Left lung (tissue), 10 donors: Measurements from ENCODE around the gene CLIP4. TPM values are rescaled to one million over a fixed set of nuclear protein-coding genes. Genes with fewer than 3 reads are reported as not detected.

ENCODE experiments used
- ATAC-seq: fragments of 200-7000 bp; cut with Tn5 transposase; one replicate; pipeline ENCODE4 v1.9.1; 2020; ENCODE audit warnings: moderate library complexity
- DNase-seq, 4 donors: peaks; one replicate each; pipeline ENCODE4 v3.0.0-alpha.2; 2013 to 2020
- H3K27ac ChIP-seq, 2 donors: fragments of 200-600 bp; sonication (generic) in 1 of 2; one replicate each; pipeline versions ENCODE4 v1.5.0 to v1.8.0; 2020 to 2021
- H3K27me3 ChIP-seq, 2 donors: fragments of 200-600 bp; sonication (generic) in 1 of 2; one replicate each; pipeline versions ENCODE4 v1.5.0 to v1.8.0; 2020 to 2021
- H3K36me3 ChIP-seq, 2 donors: fragments of 200-600 bp; sonication (generic) in 1 of 2; one replicate each; pipeline versions ENCODE4 v1.5.0 to v1.8.0; 2020 to 2021
- H3K4me1 ChIP-seq, 2 donors: fragments of 200-600 bp; one replicate each; pipeline ENCODE4 v1.8.0; 2021
- H3K4me3 ChIP-seq, 2 donors: fragments of 200-600 bp; sonication (generic) in 1 of 2; one replicate each; pipeline versions ENCODE4 v1.5.0 to v1.8.0; 2020 to 2021; ENCODE audit warnings: mild to moderate bottlenecking in 1 of 2
- H3K9me3 ChIP-seq, 2 donors: fragments of 200-600 bp; sonication (generic) in 1 of 2; one replicate each; pipeline versions ENCODE4 v1.5.0 to v1.8.0; 2020 to 2021
- intact Hi-C, 2 donors: fragments of 100-400 bp; cut with DNase I; formaldehyde crosslinking; loops; one replicate each; pipeline versions ENCODE4 v1.11.2 to v1.14.2; 2022
- polyA plus RNA-seq, 6 donors: library from polyadenylated mRNA; unstranded; fragments of 120-200 nt; gene quantifications; one replicate each; pipeline ENCODE4 v1.2.1, GENCODE V29; 2013; ENCODE audit not compliant: insufficient read length in 6 of 6
- total RNA-seq, 2 donors: library from RNA; stranded (reverse); fragmentation: NEBNext Ultra II Directional; extraction: Animal tissue kit (Norgen Biotek cat#: 25700); gene quantifications; one replicate each; pipeline ENCODE4 v1.2.1, GENCODE V29; 2021
- TF ChIP-seq, protein P1 (sequence below), 2 donors: fragments of 200-600 bp; sonication (generic) in 1 of 2; IDR thresholded peaks; one replicate each; pipeline versions ENCODE4 v1.5.0 to v1.8.0; 2021; ENCODE audit warnings: antibody characterized with exemption in 2 of 2
- donor health status: DM: no; HTN: yes; CAD: no.
- donor health status: DM: no; HTN: no; CAD: no.

CLIP4 gene
- total and polyA plus RNA-seq, 8 donors: 9.5 to 49.2 (median 12.5) TPM

GRCh38 chr2:29202819-29203495 is 87.7 kb downstream of the CLIP4 start:
- TF ChIP-seq, protein P1, sequence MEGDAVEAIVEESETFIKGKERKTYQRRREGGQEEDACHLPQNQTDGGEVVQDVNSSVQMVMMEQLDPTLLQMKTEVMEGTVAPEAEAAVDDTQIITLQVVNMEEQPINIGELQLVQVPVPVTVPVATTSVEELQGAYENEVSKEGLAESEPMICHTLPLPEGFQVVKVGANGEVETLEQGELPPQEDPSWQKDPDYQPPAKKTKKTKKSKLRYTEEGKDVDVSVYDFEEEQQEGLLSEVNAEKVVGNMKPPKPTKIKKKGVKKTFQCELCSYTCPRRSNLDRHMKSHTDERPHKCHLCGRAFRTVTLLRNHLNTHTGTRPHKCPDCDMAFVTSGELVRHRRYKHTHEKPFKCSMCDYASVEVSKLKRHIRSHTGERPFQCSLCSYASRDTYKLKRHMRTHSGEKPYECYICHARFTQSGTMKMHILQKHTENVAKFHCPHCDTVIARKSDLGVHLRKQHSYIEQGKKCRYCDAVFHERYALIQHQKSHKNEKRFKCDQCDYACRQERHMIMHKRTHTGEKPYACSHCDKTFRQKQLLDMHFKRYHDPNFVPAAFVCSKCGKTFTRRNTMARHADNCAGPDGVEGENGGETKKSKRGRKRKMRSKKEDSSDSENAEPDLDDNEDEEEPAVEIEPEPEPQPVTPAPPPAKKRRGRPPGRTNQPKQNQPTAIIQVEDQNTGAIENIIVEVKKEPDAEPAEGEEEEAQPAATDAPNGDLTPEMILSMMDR (IDR thresholded peaks at IDR 0.05): no peak

GRCh38 chr2:29206941-29207340 is 91.7 kb downstream of the CLIP4 start:
- ATAC-seq (no peak), DNase-seq (no peak)
- Histone ChIP-seq H3K27me3 (no peaks in the 10 kb centered on the region), H3K4me3 (no peak overlapping the region), H3K36me3 (peaks cover 0 to 2% of the 10 kb centered on the region in 2 donors), H3K27ac (no peak overlapping the region), H3K9me3 (no peaks in the 10 kb centered on the region), H3K4me1 (no peaks in the 10 kb centered on the region)
- intact Hi-C loops: no loop called here
- TF ChIP-seq, protein P1 (IDR thresholded peaks at IDR 0.05): no peak

More at GRCh38 chr2:29202819-29203495, 87.7 kb downstream of the CLIP4 start:
- H3K4me3 ChIP-seq: no peak overlapping the region
- ATAC-seq: no peak
- no peaks in the 10 kb centered on the region for H3K4me1 ChIP-seq
- H3K27ac ChIP-seq: no peak overlapping the region
- DNase-seq: no peak
- H3K27me3 ChIP-seq: no peaks in the 10 kb centered on the region
- intact Hi-C loops: no loop called here
- no peaks in the 10 kb centered on the region for H3K9me3 ChIP-seq
- H3K36me3 ChIP-seq: peaks cover 0 to 2% of the 10 kb centered on the region in 2 donors

DNA sequence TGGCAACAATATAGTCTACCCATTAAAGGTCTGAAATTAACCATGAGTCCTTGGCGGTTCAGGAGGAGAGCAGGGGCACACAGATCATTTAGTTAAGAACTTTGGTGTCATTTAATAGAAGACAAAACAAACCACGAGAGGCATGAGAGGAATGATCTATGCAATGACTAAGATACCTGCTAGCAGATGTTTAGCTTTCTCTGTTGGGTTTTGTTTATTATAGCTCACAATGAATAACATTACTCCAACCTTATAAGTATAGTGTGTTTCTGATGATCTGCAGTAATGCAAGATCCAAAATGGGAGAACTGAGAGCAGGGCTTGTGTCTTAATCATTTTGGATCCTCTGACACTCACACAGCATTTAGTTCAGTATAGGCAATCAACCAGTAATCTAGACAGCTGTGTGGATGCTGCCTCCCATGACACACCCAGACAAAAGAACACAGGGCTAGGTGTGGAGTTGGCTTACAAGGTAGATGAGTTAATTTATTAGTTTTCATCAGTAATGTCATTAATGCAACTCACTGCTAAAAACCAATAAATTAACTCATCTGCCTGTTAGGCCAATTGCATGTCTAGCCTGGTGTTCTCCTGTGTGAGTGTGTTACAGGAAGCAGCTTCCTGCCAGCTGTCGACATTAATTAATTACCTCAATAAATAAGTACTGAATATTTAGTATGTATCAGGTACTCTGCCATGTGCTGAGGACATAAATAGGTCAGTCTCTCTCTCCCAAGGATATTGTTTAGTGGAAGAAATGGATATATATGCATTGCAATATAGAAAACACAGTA is 92.3 kb downstream of the CLIP4 start:
- no peak for ATAC-seq
- Histone ChIP-seq H3K4me3 (no peak overlapping the region), H3K27ac (no peak overlapping the region), H3K27me3 (no peaks in the 10 kb centered on the region), H3K36me3 (peaks cover 0 to 2% of the 10 kb centered on the region in 2 donors), H3K9me3 (no peaks in the 10 kb centered on the region), H3K4me1 (no peaks in the 10 kb centered on the region)
- DNase-seq: no peak
- intact Hi-C loops: no loop called here
- TF ChIP-seq, protein P1 (IDR thresholded peaks at IDR 0.05): no peak

GRCh38 chr2:29209551-29209950 is 94.3 kb downstream of the CLIP4 start:
- Histone ChIP-seq H3K4me3 (no peak overlapping the region), H3K9me3 (no peaks in the 10 kb centered on the region), H3K4me1 (no peaks in the 10 kb centered on the region), H3K27me3 (no peaks in the 10 kb centered on the region), H3K36me3 (peaks cover 0 to under 1% of the 10 kb centered on the region in 2 donors), H3K27ac (no peak overlapping the region)
- no peak for ATAC-seq
- intact Hi-C loops: no loop called here
- DNase-seq: no peak
- TF ChIP-seq, protein P1 (IDR thresholded peaks at IDR 0.05): no peak

DNA sequence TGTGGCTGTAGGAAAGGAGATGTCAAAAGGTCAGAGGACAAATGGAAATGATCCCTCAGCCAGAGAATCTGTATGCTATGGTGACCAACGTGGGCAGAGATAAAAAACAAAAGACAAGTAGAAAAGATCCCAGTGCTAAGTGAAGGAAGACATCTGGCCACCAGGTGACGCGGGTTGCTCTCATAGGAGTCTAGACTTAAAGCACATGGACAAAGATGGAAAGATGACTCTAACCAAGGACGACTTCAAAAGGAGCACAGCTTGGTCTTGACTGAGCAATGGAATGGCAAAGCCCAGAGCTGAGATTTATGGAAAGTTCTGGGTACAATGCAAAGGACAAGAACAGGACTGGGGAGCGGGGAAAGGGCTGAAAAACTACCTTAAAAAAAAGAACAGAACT is 96.8 kb downstream of the CLIP4 start:
- TF ChIP-seq, protein P1 (IDR thresholded peaks at IDR 0.05): no peak
- no peaks in the 10 kb centered on the region for H3K4me1 ChIP-seq
- DNase-seq: no peak
- no peak overlapping the region for H3K4me3 ChIP-seq
- H3K27me3 ChIP-seq: no peaks in the 10 kb centered on the region
- ATAC-seq: no peak
- intact Hi-C loops: no loop called here
- H3K27ac ChIP-seq: no peak overlapping the region
- no peaks in the 10 kb centered on the region for H3K36me3 ChIP-seq
- no peaks in the 10 kb centered on the region for H3K9me3 ChIP-seq
